ENCODE results near the gene AGL.
"Not testable (repeated sequence)": the region's sequence is repeated elsewhere in the genome, so short reads cannot be mapped to it uniquely, and the experiment has no call there.

The AGL gene

DNA sequence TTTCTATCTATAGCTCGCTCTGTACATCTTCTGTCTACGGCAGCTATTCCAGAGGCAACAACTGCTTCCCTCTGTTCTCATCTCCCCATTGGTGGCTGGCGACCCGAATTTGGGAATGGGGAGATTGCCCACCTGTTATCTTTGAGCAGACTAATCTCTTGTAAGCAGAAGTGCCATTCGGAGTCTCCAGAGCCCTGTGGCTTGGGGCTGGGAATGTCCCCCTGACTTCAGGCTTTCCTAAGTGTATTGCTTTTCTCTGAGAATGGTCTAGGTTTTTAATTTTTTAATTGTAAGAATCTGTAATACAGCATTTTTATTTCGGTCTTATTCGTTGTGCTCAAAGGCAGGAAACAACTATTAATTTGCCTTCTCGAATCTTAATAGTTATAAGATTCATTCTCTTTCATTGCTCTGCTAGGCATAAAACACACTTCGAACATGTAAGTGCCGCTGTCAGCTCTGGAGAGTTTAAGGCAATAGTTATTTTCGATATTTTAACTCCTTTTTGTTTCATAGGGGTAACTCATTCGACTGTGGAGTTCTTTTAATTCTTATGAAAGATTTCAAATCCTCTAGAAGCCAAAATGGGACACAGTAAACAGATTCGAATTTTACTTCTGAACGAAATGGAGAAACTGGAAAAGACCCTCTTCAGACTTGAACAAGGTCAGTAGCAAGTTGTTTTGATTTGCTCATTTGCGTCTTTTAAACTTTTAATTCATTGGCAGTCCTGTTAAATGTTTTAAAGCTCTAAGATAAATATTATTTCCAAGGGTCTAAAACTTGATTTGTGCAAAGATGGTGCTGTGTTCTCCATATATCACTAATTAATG, 514 bp downstream of the AGL start:
- 0% methylated on average over 7 of the region's 15 CpGs for WGBS (ENCODE audit: insufficient coverage)
- H3K27me3 ChIP-seq (replicated peaks in 2 of 5; ENCODE audit: control insufficient read depth in 4 of 5, insufficient read depth in 5 of 5, low read length in 4 of 5) = no peaks in the 10 kb centered on the region
- peak overlapping the region; percentile 64 to 88 for H3K27ac ChIP-seq (ENCODE audit: insufficient read depth in 1 of 2, low read depth in 1 of 2, low read length in 2 of 2, poor library complexity in 1 of 2, severe bottlenecking in 2 of 2)
- POLR2A ChIA-PET = no interaction called here
- DNase-seq = peak in 1 of 3 donors; percentile 0
- H3K4me3 ChIP-seq (ENCODE audit: control insufficient read depth in 1 of 7, extremely low read depth in 1 of 7, insufficient read depth in 4 of 7, low read depth in 2 of 7, low read length in 6 of 7) = peak overlapping the region; percentile 57 to 99 (median 94)
- peaks cover 0 to 7% (median 2%) of the 10 kb centered on the region in 4 experiments for H3K36me3 ChIP-seq (ENCODE audit: control insufficient read depth in 4 of 4, insufficient read depth in 4 of 4, low read length in 3 of 4)
- CTCF ChIA-PET = no interaction called here
- H3K4me1 ChIP-seq (ENCODE audit: control extremely low read depth in 1 of 4, control insufficient read depth in 4 of 4, insufficient read depth in 4 of 4, low read length in 3 of 4) = peaks cover 4 to 19% (median 10%) of the 10 kb centered on the region in 4 experiments
- no peaks in the 10 kb centered on the region for H3K9me3 ChIP-seq (ENCODE audit: control extremely low read depth in 1 of 5, control insufficient read depth in 4 of 5, insufficient read depth in 2 of 5, low read depth in 1 of 5, low read length in 4 of 5)

- ChIA-PET POLR2A (no interaction called here), CTCF (interaction anchor here (0.6 kb wide), 1 partner anchor 311 kb away, joined by 3 read pairs; no protein-coding TSS in a partner anchor)
- Histone ChIP-seq H3K4me1 (ENCODE audit: control extremely low read depth in 1 of 4, control insufficient read depth in 4 of 4, insufficient read depth in 4 of 4, low read length in 3 of 4) (peaks cover 4 to 19% (median 10%) of the 10 kb centered on the region in 4 experiments), H3K36me3 (ENCODE audit: control insufficient read depth in 4 of 4, insufficient read depth in 4 of 4, low read length in 3 of 4) (peaks cover 0 to 7% (median 2%) of the 10 kb centered on the region in 4 experiments), H3K9me3 (ENCODE audit: control extremely low read depth in 1 of 5, control insufficient read depth in 4 of 5, insufficient read depth in 2 of 5, low read depth in 1 of 5, low read length in 4 of 5) (no peaks in the 10 kb centered on the region), H3K27ac (ENCODE audit: insufficient read depth in 1 of 2, low read depth in 1 of 2, low read length in 2 of 2, poor library complexity in 1 of 2, severe bottlenecking in 2 of 2) (no peak overlapping the region), H3K27me3 (replicated peaks in 2 of 5; ENCODE audit: control insufficient read depth in 4 of 5, insufficient read depth in 5 of 5, low read length in 4 of 5) (no peaks in the 10 kb centered on the region), H3K4me3 (ENCODE audit: control insufficient read depth in 1 of 7, extremely low read depth in 1 of 7, insufficient read depth in 4 of 7, low read depth in 2 of 7, low read length in 6 of 7) (peak overlapping the region in 1 of 7 experiments; percentile 4)
- 95% methylated on average over 2 of the region's 4 CpGs for WGBS (ENCODE audit: insufficient coverage)
- no peak for DNase-seq
These were observed 1.8 kb downstream of the AGL start for GRCh38 chr1:99851850-99852454.

GRCh38 chr1:99852648-99853047, 2.5 kb downstream of the AGL start:
- 100% methylated on average over 1 of the region's 3 CpGs for WGBS (ENCODE audit: insufficient coverage)
- POLR2A ChIA-PET = no interaction called here
- Histone ChIP-seq H3K9me3 (ENCODE audit: control extremely low read depth in 1 of 5, control insufficient read depth in 4 of 5, insufficient read depth in 2 of 5, low read depth in 1 of 5, low read length in 4 of 5) (no peaks in the 10 kb centered on the region), H3K4me1 (ENCODE audit: control extremely low read depth in 1 of 4, control insufficient read depth in 4 of 4, insufficient read depth in 4 of 4, low read length in 3 of 4) (peaks cover 4 to 19% (median 10%) of the 10 kb centered on the region in 4 experiments), H3K27ac (ENCODE audit: insufficient read depth in 1 of 2, low read depth in 1 of 2, low read length in 2 of 2, poor library complexity in 1 of 2, severe bottlenecking in 2 of 2) (no peak overlapping the region), H3K36me3 (ENCODE audit: control insufficient read depth in 4 of 4, insufficient read depth in 4 of 4, low read length in 3 of 4) (peaks cover 0 to 7% (median 2%) of the 10 kb centered on the region in 4 experiments), H3K4me3 (ENCODE audit: control insufficient read depth in 1 of 7, extremely low read depth in 1 of 7, insufficient read depth in 4 of 7, low read depth in 2 of 7, low read length in 6 of 7) (no peak overlapping the region), H3K27me3 (replicated peaks in 2 of 5; ENCODE audit: control insufficient read depth in 4 of 5, insufficient read depth in 5 of 5, low read length in 4 of 5) (no peaks in the 10 kb centered on the region)
- no peak for DNase-seq
- CTCF ChIA-PET = no interaction called here

- ChIA-PET CTCF (no interaction called here), POLR2A (no interaction called here)
- Histone ChIP-seq H3K4me1 (ENCODE audit: control extremely low read depth in 1 of 4, control insufficient read depth in 4 of 4, insufficient read depth in 4 of 4, low read length in 3 of 4) (peaks cover 0 to 7% (median 3%) of the 10 kb centered on the region in 4 experiments), H3K4me3 (ENCODE audit: control insufficient read depth in 1 of 7, extremely low read depth in 1 of 7, insufficient read depth in 4 of 7, low read depth in 2 of 7, low read length in 6 of 7) (no peak overlapping the region), H3K9me3 (ENCODE audit: control extremely low read depth in 1 of 5, control insufficient read depth in 4 of 5, insufficient read depth in 2 of 5, low read depth in 1 of 5, low read length in 4 of 5) (no peaks in the 10 kb centered on the region), H3K36me3 (ENCODE audit: control insufficient read depth in 4 of 4, insufficient read depth in 4 of 4, low read length in 3 of 4) (peaks cover 3 to 12% (median 5%) of the 10 kb centered on the region in 4 experiments), H3K27me3 (replicated peaks in 2 of 5; ENCODE audit: control insufficient read depth in 4 of 5, insufficient read depth in 5 of 5, low read length in 4 of 5) (no peaks in the 10 kb centered on the region), H3K27ac (ENCODE audit: insufficient read depth in 1 of 2, low read depth in 1 of 2, low read length in 2 of 2, poor library complexity in 1 of 2, severe bottlenecking in 2 of 2) (no peak overlapping the region)
- no peak for DNase-seq
- no CpG with 5 or more reads among the region's 1 CpG for WGBS (ENCODE audit: insufficient coverage)
These were observed 5.8 kb downstream of the AGL start for GRCh38 chr1:99855914-99856450.

GRCh38 chr1:99857041-99857440, 6.9 kb downstream of the AGL start:
- CTCF ChIA-PET; H3K9me3 ChIP-seq (ENCODE audit: control extremely low read depth in 1 of 5, control insufficient read depth in 4 of 5, insufficient read depth in 2 of 5, low read depth in 1 of 5, low read length in 4 of 5); H3K27ac ChIP-seq (ENCODE audit: insufficient read depth in 1 of 2, low read depth in 1 of 2, low read length in 2 of 2, poor library complexity in 1 of 2, severe bottlenecking in 2 of 2); POLR2A ChIA-PET; DNase-seq; H3K4me1 ChIP-seq (ENCODE audit: control extremely low read depth in 1 of 4, control insufficient read depth in 4 of 4, insufficient read depth in 4 of 4, low read length in 3 of 4); H3K27me3 ChIP-seq (replicated peaks in 2 of 5; ENCODE audit: control insufficient read depth in 4 of 5, insufficient read depth in 5 of 5, low read length in 4 of 5); H3K4me3 ChIP-seq (ENCODE audit: control insufficient read depth in 1 of 7, extremely low read depth in 1 of 7, insufficient read depth in 4 of 7, low read depth in 2 of 7, low read length in 6 of 7): not testable (repeated sequence)
- 76% methylated on average over 3 of the region's 33 CpGs for WGBS (ENCODE audit: insufficient coverage)
- peaks cover 3 to 18% (median 6%) of the 10 kb centered on the region in 4 experiments for H3K36me3 ChIP-seq (ENCODE audit: control insufficient read depth in 4 of 4, insufficient read depth in 4 of 4, low read length in 3 of 4)

- Histone ChIP-seq H3K27me3 (replicated peaks in 2 of 5; ENCODE audit: control insufficient read depth in 4 of 5, insufficient read depth in 5 of 5, low read length in 4 of 5) (no peaks in the 10 kb centered on the region), H3K4me1 (ENCODE audit: control extremely low read depth in 1 of 4, control insufficient read depth in 4 of 4, insufficient read depth in 4 of 4, low read length in 3 of 4) (no peaks in the 10 kb centered on the region), H3K9me3 (ENCODE audit: control extremely low read depth in 1 of 5, control insufficient read depth in 4 of 5, insufficient read depth in 2 of 5, low read depth in 1 of 5, low read length in 4 of 5) (peaks cover 0 to 6% (median 0%) of the 10 kb centered on the region in 5 experiments), H3K36me3 (ENCODE audit: control insufficient read depth in 4 of 4, insufficient read depth in 4 of 4, low read length in 3 of 4) (peaks cover 4 to 24% (median 8%) of the 10 kb centered on the region in 4 experiments), H3K27ac (ENCODE audit: insufficient read depth in 1 of 2, low read depth in 1 of 2, low read length in 2 of 2, poor library complexity in 1 of 2, severe bottlenecking in 2 of 2) (no peak overlapping the region), H3K4me3 (ENCODE audit: control insufficient read depth in 1 of 7, extremely low read depth in 1 of 7, insufficient read depth in 4 of 7, low read depth in 2 of 7, low read length in 6 of 7) (no peak overlapping the region)
- 100% methylated on average over 2 of the region's 2 CpGs for WGBS (ENCODE audit: insufficient coverage)
- no peak for DNase-seq
- POLR2A ChIA-PET = no interaction called here
- CTCF ChIA-PET = no interaction called here
These were observed 8.1 kb downstream of the AGL start for GRCh38 chr1:99858286-99858685.

DNA sequence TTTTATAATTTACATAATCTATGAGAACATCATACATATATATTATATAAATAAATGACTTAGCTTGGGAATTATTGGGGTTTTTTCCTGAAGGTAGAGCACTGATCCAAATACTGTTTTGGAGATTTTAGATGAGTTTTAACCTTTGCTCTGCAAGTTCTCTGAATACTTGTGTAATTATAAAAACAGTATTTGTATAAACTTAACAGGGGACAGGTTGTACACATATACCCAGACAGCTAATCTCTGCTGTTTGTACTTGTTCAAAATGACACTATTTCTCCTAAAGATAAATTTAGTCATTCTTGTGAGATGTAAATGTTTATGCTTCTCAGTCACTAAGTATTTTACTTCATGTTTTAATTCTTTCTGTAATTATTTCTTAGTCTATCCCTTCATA, 8.7 kb downstream of the AGL start:
- DNase-seq = no peak
- ChIA-PET POLR2A (no interaction called here), CTCF (interaction anchor here (0.9 kb wide), 1 partner anchor 12 kb away, joined by 3 read pairs; no protein-coding TSS in a partner anchor)
- Histone ChIP-seq H3K4me1 (ENCODE audit: control extremely low read depth in 1 of 4, control insufficient read depth in 4 of 4, insufficient read depth in 4 of 4, low read length in 3 of 4) (no peaks in the 10 kb centered on the region), H3K27me3 (replicated peaks in 2 of 5; ENCODE audit: control insufficient read depth in 4 of 5, insufficient read depth in 5 of 5, low read length in 4 of 5) (no peaks in the 10 kb centered on the region), H3K27ac (ENCODE audit: insufficient read depth in 1 of 2, low read depth in 1 of 2, low read length in 2 of 2, poor library complexity in 1 of 2, severe bottlenecking in 2 of 2) (no peak overlapping the region), H3K36me3 (ENCODE audit: control insufficient read depth in 4 of 4, insufficient read depth in 4 of 4, low read length in 3 of 4) (peaks cover 2 to 23% (median 9%) of the 10 kb centered on the region in 4 experiments), H3K9me3 (ENCODE audit: control extremely low read depth in 1 of 5, control insufficient read depth in 4 of 5, insufficient read depth in 2 of 5, low read depth in 1 of 5, low read length in 4 of 5) (peaks cover 0 to 6% (median 0%) of the 10 kb centered on the region in 5 experiments), H3K4me3 (ENCODE audit: control insufficient read depth in 1 of 7, extremely low read depth in 1 of 7, insufficient read depth in 4 of 7, low read depth in 2 of 7, low read length in 6 of 7) (no peak overlapping the region)
